GM10266 (cell line): ENCODE data around the gene SNX8.
"Not testable (repeated sequence)": the region's sequence is repeated elsewhere in the genome, so short reads cannot be mapped to it uniquely, and the experiment has no call there.

ENCODE experiments used
- DNase-seq: peaks from one replicate; pipeline ENCODE4 v3.0.0; 2012; ENCODE audit errors: extremely low spot score
- CTCF ChIP-seq: IDR thresholded peaks from 2 replicates; pipeline ENCODE4 v1.5.1; 2012; ENCODE audit warnings: mild to moderate bottlenecking, low read depth; ENCODE audit not compliant: control insufficient read depth, insufficient read depth; ENCODE audit errors: missing control alignments

Gene SNX8

DNA sequence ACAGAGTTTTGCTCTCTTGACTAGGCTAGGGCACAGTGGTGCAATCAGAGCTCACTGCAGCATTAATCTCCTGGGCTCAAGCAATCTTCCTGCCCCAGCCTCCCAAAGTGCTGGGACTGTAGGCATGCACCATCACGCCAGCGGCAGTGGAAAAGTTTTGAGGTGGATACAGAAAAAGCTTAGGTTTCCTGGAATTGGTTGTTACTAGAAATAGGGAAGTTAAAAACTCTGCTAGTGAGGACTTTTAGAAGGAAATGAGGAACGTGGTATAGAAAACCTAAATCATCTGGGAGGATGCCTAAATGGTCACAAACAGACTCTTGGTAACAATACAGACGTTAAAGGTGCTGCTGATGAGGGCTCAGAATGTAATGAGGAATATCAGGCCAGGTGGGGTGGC, 10.9 kb upstream of the SNX8 start:
- DNase-seq: no peak
- TF ChIP-seq CTCF: no peak

DNA sequence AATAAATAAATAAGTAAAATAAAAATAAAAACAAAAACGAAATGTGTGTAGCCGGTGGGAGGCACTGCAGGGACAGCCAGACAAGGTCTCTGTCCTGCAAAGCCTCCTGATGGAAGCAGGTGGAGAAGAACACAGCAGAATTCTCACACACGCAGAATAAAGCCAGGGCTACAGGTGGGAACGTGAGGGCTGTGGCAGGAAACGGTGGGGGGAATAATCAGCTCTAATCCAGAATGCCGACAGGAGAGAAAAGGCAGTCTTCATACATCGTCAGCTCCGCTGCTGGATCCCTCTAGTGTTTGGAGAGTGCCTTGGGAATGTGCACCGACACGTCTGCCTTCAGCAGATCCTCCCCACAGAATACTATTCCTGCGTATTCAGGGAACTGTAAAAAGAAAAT, 6.8 kb upstream of the SNX8 start:
- DNase-seq: no peak
- no peak for TF ChIP-seq CTCF

DNA sequence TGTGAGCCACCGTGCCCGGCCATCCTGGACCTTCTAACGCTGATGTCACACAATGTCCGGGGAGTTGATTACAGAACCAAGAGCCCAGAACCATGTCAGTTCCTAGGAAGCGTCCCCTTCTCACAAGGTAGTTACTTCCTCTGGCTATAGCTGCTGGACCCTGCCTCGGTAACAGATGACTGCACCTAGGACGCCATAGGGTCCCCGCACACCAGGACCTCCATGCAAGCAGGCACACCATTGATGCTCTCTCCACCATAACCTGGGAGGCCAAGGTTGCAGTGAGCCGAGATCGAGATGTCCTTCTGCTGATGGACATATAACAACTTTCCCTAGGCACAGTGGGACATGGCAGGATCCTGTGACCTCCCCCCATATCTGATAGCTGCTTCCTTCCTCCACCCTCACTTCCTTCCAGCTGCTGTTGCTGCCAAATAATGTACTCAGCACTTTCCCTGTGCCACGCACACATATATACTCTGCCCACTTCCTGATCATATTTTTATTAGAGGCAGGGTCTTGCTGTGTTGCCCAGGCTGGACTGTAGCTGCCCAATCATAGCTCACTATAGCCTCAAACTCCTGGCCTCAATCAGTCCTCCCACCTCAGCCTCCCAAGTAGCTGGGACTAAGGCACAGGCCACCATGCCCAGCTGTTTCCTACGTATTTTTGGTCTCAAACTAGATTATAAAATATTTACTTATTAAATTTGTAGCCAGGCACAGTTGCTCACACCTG, 3.5 kb upstream of the SNX8 start:
- DNase-seq: no peak
- TF ChIP-seq CTCF: no peak

GRCh38 chr7:2316578-2316977, 2.3 kb upstream of the SNX8 start:
- no peak for DNase-seq
- no peak for TF ChIP-seq CTCF

- DNase-seq: no peak
- TF ChIP-seq CTCF: no peak
These were observed 1.5 kb upstream of the SNX8 start for GRCh38 chr7:2315787-2316186.

- DNase-seq: not testable (repeated sequence)
These were observed 802 bp upstream of the SNX8 start for GRCh38 chr7:2314956-2315530.

DNA sequence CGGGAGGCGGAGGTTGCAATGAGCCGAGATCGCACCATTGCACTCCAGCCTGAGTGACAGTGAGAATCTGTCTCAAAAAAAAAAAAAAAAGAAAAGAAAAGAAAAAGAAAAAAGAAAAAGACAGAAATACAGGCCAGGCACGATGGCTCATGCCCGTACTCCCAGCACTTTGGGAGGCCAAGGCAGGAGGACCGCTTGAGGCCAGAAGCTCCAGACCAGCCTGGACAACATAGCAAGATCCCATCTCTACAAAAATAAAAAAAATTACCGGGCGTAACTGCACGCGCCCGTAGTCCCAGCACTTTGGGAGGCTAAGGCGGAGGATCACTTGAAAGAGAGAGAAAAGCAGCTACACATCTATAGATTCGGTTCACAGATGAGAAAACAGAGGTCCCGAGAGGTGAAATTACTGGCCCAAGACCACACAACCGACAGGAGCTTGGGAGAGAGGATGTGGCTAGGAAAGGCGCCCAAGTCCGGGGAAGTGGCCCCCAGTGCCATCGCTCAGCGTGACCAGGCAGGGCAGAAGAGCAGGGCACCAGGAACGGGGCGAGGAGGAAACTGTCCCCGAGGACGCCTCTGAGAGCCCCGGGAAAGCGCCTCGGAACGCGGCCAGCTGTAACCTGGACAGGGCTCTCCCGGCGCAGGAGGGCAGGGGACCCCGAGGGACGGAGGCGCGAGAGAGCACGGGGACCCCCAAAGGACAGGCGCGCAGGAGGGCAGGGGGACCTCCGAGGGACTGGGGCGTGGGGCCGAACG, 612 bp downstream of the SNX8 start:
- TF ChIP-seq CTCF: no peak
- DNase-seq: peak; percentile 50
